HuH-7 (cell line): ENCODE data around the gene MDGA2.

Experiments
- DNase-seq: peaks from one replicate; pipeline ENCODE4 v3.0.0; 2011; ENCODE audit warnings: low spot score

MDGA2 gene

DNA sequence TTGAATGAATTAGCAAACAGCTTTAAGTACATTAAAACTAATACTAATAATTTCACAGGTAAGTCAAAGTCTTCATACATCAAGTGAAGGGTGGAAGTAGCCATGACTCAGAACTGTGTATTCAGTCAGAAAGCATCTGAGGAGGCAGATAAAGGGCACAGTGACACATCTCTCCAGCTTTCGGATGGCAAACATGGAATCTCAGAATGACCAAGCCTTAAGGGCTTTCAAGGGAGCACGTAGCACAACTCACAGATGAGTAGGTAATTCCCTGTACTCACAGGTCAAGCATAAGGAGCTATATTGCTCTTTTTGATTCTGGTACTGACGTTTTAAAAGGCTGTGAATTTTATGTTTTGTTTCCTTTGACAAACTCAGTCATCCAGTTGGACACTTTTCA is 56.0 kb downstream of the MDGA2 start:
- no peak for DNase-seq

GRCh38 chr14:47606566-47606965 is 68.8 kb downstream of the MDGA2 start:
- no peak for DNase-seq

- no peak for DNase-seq
These were observed 78.5 kb downstream of the MDGA2 start for GRCh38 chr14:47596860-47597259.

DNA sequence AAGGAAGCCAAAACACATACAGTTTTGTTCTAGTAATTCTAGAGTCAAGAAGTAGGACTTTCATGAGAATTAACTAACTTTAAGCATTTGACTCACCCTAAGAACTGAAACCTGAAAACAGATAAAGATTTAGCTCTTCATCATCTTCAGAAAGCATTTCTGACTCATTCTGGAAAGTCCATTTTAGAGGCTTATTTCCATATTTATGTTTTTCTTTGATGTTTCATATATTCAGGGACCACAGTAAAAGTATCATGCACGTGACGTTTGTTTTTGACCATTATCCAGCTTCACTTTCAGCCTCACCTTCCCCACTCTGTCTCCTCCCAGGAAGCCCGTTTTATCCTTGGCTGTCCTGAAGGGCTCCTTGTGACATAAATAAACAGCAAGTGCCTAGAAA is 79.2 kb downstream of the MDGA2 start:
- DNase-seq, result no peak

- DNase-seq, result no peak
These were observed 79.9 kb downstream of the MDGA2 start for GRCh38 chr14:47595552-47595951.

DNA sequence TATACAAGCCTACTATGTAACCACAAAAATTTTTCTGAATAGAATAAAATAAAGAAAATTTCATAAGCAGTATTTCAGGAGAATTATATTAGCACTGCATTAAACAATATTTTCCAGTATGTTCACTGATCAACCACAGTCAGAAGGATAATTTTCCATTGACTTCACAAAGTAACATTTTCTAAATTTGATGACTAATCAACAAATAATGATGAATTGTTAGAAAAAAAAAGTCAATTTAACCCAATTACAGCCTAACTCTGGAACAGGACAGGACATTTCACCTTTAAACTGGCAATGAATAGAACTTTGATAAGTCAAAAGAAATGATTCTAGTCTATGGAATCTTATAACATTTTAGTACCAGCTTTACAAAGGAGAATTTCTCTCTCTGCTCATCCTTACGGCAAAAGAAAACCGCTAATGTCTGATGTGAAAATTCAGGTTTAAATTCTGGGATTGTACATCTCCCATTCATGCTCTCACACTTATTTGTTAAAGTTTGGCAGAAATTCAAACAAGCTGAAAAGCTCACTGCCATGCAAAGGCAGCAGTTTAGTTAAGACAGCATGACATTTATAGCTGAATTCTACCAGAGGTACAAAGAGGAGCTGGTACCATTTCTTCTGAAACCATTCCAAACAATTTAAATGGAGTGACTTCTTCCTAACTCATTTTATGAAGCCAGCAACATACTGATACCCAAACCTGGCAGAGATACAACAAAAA is 84.5 kb downstream of the MDGA2 start:
- no peak for DNase-seq

GRCh38 chr14:47585447-47585846 is 90.0 kb downstream of the MDGA2 start:
- DNase-seq, result no peak

GRCh38 chr14:47567273-47567672 is 108.1 kb downstream of the MDGA2 start:
- no peak for DNase-seq

DNA sequence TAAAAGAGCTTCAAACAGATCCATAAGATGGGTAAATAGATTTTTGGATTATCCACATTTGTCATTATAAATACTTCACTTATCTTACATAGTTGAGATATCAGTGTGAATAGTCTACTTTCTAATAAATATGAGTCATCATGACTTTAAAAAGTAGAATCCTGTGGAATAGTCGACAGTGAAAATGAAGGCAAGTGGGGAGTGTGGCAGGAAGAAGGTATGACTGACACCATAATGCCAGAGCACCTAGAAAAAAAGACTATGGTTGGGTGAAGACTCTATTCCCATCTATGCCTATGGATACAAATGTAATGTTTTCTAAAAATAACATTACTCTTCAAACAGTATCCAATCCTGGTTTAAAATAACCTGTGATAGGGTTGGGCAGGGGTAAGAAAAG is 117.5 kb downstream of the MDGA2 start:
- no peak for DNase-seq

GRCh38 chr14:47555333-47555732 is 120.1 kb downstream of the MDGA2 start:
- DNase-seq, result no peak

DNA sequence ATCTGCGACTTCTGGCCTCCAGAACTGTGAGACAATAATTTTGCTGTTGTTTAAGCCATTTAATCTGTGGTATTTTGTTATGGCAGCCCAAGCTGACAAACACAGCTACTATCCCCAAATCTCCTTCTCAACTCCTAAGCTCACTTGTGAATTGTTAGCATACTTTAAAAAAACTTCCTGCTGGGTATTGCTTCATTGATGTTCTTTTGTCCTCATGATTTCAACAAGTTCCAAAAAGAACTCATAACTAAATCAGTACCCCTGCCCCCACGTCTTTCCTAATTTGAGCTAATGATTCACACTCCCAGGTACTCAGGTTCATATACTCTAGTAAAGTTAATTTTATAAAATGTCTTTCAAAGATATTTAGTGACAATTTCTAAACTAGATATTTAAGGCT is 125.5 kb downstream of the MDGA2 start:
- no peak for DNase-seq

GRCh38 chr14:47543459-47543858 is 131.9 kb downstream of the MDGA2 start:
- no peak for DNase-seq

- no peak for DNase-seq
These were observed 133.7 kb downstream of the MDGA2 start for GRCh38 chr14:47541662-47542061.

- no peak for DNase-seq
These were observed 136.4 kb downstream of the MDGA2 start for GRCh38 chr14:47539031-47539461.

DNA sequence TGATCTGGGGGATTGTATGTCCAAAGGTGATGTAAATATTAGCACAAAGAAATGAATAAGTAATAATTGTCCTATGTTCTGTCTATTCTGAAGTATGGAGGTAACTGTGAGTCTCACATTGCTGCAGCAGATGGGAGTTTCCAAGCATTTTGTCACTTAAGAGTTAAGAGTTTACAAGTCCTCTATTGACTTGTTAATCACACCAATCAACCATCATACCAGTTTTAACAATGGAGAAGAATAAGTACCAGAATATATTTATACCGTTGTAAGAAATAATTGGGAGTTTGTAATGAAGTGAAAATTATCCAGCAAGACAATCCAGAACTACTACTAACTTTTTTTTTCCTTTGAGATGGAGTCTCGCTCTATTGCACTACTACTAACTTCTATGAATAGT is 139.1 kb downstream of the MDGA2 start:
- DNase-seq, result no peak

DNA sequence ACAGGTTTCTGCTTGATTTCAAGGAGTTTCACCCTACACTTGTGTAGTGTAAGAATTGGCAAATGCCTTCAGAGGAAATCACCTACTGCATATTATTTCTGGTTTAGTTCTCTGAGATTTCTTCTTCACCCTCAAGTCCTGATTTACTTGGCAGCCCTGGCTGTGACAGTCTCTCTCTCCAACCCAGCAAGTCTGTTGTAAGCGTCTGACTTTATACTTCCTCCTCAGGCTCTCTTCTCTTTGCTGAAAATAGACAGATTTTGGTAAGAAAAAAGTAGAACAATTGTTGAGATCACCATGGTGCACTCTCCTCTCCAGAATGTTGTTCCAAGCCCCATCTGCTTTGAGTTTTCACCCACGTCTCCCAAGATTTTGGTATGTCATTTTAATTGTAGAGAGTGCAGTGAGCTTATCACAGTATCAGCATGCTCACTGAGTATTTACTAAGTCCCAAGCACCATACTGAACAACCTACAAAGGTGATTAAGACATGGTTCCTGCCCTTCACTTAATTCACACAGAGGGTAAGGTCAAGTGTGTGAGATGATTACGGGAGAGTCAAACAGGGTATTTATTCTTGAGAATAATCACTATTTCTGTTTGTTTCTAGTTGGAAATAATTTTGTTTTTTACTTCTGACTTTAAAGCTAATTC is 148.7 kb downstream of the MDGA2 start:
- DNase-seq, result no peak

DNA sequence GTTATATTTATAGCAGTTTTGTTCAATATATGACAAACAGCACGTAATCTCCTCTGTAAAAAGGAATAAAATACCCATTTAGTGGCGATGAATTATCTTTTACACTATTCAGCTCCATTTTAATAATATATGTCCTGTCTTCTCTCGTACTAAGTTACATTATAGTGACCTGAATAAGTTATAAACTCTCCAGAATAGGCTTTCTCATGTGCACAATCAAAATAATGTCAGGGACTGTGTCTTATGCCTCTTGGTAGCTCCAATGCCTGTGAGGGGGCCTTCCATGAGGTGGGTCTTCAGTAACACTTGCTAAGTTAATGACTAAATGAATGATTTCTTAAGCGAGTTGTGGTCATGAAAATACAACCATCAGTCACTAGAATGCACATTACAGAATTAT is 150.9 kb downstream of the MDGA2 start:
- DNase-seq, result no peak

- no peak for DNase-seq
These were observed 155.0 kb downstream of the MDGA2 start for GRCh38 chr14:47520382-47520781.

DNA sequence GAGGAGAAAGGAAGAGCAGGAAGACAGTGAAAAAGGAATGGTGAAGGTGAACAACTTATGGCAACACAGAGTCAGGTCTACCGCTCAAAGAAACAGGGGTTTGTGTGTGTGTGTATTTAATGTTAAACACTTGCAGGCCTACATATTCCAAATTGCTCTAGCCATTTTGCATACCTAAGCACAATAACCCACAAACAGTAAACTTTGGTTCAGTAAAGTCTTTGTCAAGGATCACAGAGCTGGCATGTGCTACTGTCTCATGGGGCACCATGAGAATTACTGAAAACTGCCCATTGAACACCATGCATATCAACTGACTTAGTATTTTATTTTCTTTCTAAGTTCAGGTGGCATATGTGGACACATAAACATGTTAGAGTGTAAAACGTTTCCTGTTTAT is 163.6 kb downstream of the MDGA2 start:
- no peak for DNase-seq

- no peak for DNase-seq
These were observed 165.4 kb downstream of the MDGA2 start for GRCh38 chr14:47509957-47510356.

DNA sequence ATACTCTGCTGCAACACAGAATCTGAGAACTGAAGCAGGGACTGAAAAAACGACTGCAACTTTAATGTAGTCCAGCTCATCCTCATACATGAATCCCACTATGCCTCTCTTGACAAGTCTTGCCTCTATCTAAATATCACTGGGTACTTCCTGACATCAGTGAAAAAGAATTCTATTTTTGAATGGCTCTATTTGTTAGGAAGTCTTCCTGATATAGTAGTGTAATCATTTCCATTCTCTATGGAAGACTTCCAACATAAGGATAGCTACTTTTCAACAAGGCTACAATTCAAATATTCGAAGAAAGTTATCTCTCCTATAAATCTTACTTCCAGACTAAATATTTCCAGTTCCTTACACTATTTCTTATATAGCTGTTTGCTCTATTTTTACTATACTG is 167.5 kb downstream of the MDGA2 start:
- no peak for DNase-seq

GRCh38 chr14:47500369-47500768 is 175.0 kb downstream of the MDGA2 start:
- no peak for DNase-seq

- no peak for DNase-seq
These were observed 184.6 kb downstream of the MDGA2 start for GRCh38 chr14:47490766-47491165.

DNA sequence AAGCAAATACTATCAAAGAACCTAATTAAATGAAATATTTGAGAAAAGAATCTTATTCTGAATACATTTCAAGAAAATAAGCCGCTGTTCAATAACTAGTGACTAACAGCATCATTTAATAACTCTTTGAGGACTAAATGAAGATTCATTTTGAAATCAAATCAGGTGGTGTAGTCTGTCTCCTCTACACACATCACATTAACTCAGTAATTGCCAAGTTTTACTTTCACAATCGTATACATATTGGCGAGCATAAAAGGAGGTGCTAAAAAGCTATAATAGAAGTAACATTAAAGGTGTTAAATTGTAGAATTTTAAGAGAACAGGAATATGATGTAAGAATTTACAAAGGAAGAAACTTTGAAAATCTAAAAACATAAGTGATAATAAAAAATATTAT is 185.1 kb downstream of the MDGA2 start:
- DNase-seq, result no peak
